ENCODE measurements around the gene SLC44A2.

SLC44A2 gene

DNA sequence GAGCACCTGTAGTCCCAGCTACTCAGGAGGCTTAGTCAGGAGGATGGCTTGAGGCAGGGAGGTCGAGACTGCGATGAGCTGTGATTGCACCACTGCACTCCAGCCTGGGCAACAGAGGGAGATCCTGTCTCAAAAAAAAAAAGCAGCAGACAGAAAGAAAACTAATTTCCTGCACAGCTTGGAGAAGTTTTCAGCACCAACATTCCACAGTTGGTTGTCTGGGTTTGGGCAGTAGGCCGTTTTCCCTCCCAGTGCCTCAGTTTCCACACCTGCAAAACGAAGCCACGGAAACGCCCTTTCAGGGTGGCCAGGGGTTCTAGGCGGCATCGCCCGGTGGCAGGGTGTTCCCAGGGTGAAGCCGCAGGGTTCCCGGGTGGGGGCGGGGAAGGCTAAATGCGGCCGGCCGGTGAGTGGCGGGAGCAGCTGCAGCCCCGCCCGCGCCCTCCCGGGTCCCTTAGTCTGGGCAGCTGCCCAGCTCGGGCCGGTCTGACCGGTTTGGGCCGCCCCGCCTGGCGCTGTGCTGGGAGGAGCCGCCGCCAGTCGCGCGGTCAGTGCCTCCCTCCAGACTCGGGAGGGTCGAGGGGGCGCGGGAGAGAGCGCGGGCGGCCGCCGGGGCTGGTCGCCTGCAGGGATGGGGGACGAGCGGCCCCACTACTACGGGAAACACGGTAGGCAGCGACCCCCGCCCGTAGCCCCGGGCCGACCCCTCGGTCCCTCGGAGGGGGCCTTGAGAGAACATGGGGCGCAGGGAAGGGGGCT, at the start of gene SLC44A2:
Gene SLC44A2 (plus strand): TSS at position 551 of the 759 bp plus-strand sequence. CDS start 81 bp downstream, at position 632.
- Histone ChIP-seq H3K4me1 (ENCODE audit: control insufficient read depth, insufficient read depth, low read length) (peaks cover 7% of the 10 kb centered on the region), H3K4me3 (ENCODE audit: low read length) (peak within 1 kb of the TSS; percentile 82), H3K9me3 (ENCODE audit: control insufficient read depth, low read length) (no peaks in the 10 kb centered on the region), H3K9ac (ENCODE audit: low read length) (peak within 1 kb of the TSS; percentile 78), H3K36me3 (ENCODE audit: control insufficient read depth, insufficient read depth, low read length, severe bottlenecking) (peaks cover 6% of the 10 kb centered on the region), H3K27me3 (replicated peaks; ENCODE audit: control insufficient read depth, insufficient read depth, low read length) (no peaks in the 10 kb centered on the region)
- peak; percentile 90 for DNase-seq (ENCODE audit: low read depth)

- DNase-seq (ENCODE audit: low read depth) = no peak
- H3K4me1 ChIP-seq (ENCODE audit: control insufficient read depth, insufficient read depth, low read length) = peaks cover 4% of the 10 kb centered on the region
- no peaks in the 10 kb centered on the region for H3K36me3 ChIP-seq (ENCODE audit: control insufficient read depth, insufficient read depth, low read length, severe bottlenecking)
- no peak overlapping the region for H3K9ac ChIP-seq (ENCODE audit: low read length)
- no peaks in the 10 kb centered on the region for H3K9me3 ChIP-seq (ENCODE audit: control insufficient read depth, low read length)
- peaks cover 6% of the 10 kb centered on the region for H3K27me3 ChIP-seq (replicated peaks; ENCODE audit: control insufficient read depth, insufficient read depth, low read length)
- no peak overlapping the region for H3K4me3 ChIP-seq (ENCODE audit: low read length)
Observed at GRCh38 chr19:10577951-10578350, 47.4 kb upstream of the SLC44A2 start.

DNA sequence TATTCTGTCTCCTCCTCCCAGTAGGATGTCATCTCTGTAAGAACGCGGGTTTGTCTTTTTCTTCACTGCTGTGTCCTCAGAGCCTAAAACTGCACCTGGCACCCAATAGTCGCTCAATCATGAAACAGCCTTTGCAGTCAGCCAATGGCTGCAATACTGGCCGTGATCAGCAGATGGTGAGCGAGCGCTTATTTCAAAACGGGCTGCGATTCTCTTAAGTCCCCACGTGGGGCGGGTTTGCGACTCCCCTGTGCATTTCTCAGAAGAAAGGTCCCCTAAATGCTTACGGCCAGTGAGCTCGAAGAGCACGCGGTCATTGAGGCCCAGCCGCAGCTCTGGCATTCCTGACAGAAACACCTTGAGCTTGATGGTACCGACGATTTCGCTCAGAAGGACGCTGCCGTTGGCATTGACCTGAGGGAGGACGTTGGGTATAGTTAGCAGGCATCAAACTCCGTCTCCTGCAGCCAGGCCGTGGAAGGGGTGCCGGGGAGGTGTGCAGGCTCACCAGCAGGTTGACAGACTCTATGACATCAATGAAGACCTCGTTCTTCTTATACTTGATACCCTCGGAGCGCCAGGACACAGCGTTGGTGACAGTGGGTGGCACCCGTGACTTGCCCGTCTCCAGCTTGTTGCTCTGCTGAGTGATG, 44.2 kb upstream of the SLC44A2 start:
- H3K9ac ChIP-seq (ENCODE audit: low read length) = no peak overlapping the region
- peak; percentile 98 for DNase-seq (ENCODE audit: low read depth)
- no peaks in the 10 kb centered on the region for H3K36me3 ChIP-seq (ENCODE audit: control insufficient read depth, insufficient read depth, low read length, severe bottlenecking)
- peaks cover 4% of the 10 kb centered on the region for H3K4me1 ChIP-seq (ENCODE audit: control insufficient read depth, insufficient read depth, low read length)
- H3K4me3 ChIP-seq (ENCODE audit: low read length) = no peak overlapping the region
- peaks cover 6% of the 10 kb centered on the region for H3K27me3 ChIP-seq (replicated peaks; ENCODE audit: control insufficient read depth, insufficient read depth, low read length)
- no peaks in the 10 kb centered on the region for H3K9me3 ChIP-seq (ENCODE audit: control insufficient read depth, low read length)

- Histone ChIP-seq H3K4me1 (ENCODE audit: control insufficient read depth, insufficient read depth, low read length) (peaks cover 4% of the 10 kb centered on the region), H3K27me3 (replicated peaks; ENCODE audit: control insufficient read depth, insufficient read depth, low read length) (peaks cover 10% of the 10 kb centered on the region), H3K9ac (ENCODE audit: low read length) (no peak overlapping the region), H3K9me3 (ENCODE audit: control insufficient read depth, low read length) (no peaks in the 10 kb centered on the region), H3K36me3 (ENCODE audit: control insufficient read depth, insufficient read depth, low read length, severe bottlenecking) (no peaks in the 10 kb centered on the region), H3K4me3 (ENCODE audit: low read length) (no peak overlapping the region)
- no peak for DNase-seq (ENCODE audit: low read depth)
Observed at GRCh38 chr19:10582091-10582490, 43.3 kb upstream of the SLC44A2 start.

- no peak overlapping the region for H3K4me3 ChIP-seq (ENCODE audit: low read length)
- H3K9ac ChIP-seq (ENCODE audit: low read length) = no peak overlapping the region
- no peak for DNase-seq (ENCODE audit: low read depth)
- H3K4me1 ChIP-seq (ENCODE audit: control insufficient read depth, insufficient read depth, low read length) = peaks cover 4% of the 10 kb centered on the region
- peaks cover 22% of the 10 kb centered on the region for H3K27me3 ChIP-seq (replicated peaks; ENCODE audit: control insufficient read depth, insufficient read depth, low read length)
- H3K9me3 ChIP-seq (ENCODE audit: control insufficient read depth, low read length) = no peaks in the 10 kb centered on the region
- H3K36me3 ChIP-seq (ENCODE audit: control insufficient read depth, insufficient read depth, low read length, severe bottlenecking) = no peaks in the 10 kb centered on the region
Observed at GRCh38 chr19:10583036-10583776, 42.1 kb upstream of the SLC44A2 start.

- Histone ChIP-seq H3K27me3 (replicated peaks; ENCODE audit: control insufficient read depth, insufficient read depth, low read length) (peaks cover 21% of the 10 kb centered on the region), H3K4me3 (ENCODE audit: low read length) (no peak overlapping the region), H3K9me3 (ENCODE audit: control insufficient read depth, low read length) (no peaks in the 10 kb centered on the region), H3K4me1 (ENCODE audit: control insufficient read depth, insufficient read depth, low read length) (peaks cover under 1% of the 10 kb centered on the region), H3K36me3 (ENCODE audit: control insufficient read depth, insufficient read depth, low read length, severe bottlenecking) (no peaks in the 10 kb centered on the region), H3K9ac (ENCODE audit: low read length) (no peak overlapping the region)
- no peak for DNase-seq (ENCODE audit: low read depth)
Observed at GRCh38 chr19:10586396-10586795, 39.0 kb upstream of the SLC44A2 start.

DNA sequence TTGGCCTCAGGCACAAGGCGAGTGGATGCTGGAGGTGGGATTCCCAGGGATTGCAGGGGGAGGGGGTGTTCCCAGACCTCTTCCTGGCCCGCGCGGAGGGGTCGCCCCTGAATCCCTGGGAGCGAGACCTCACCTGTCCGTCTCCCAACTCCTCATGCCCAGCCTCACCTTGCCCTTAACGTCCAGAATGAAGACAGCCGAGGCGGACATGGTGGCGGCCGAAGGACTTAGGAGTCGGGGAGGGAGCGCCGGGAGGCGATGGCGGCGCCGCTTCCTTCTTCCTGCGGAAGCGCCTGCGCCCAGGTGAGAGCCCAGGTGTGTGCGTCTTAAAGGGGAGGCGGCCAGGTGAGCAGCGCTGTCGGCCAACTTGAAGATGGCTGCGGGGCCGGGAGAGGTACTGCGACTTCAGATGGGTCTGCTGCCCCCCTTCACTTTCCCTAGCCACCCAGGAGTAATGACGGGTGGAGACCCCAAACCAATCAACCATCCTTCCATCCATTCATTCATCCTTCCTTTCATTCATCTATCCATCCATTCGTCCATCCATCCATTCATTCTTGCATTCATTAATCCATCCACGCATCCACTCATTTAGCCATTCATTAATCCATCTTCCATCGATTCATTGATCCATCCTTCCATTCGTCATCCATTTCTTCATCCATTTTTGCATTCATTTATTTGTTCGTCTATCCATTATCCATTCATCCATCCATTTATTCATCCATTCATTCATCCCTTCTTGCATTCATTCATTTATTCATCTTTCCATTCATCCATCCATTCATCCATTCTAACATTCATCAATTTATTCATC, 38.1 kb upstream of the SLC44A2 start, which contains the start of gene AP1M2:
Gene AP1M2 (minus strand): TSS at position 291 of the 817 bp plus-strand sequence. CDS start 81 bp downstream, at position 210.
- H3K9ac ChIP-seq (ENCODE audit: low read length) = no peak within 1 kb of the TSS
- H3K4me3 ChIP-seq (ENCODE audit: low read length) = no peak within 1 kb of the TSS
- H3K36me3 ChIP-seq (ENCODE audit: control insufficient read depth, insufficient read depth, low read length, severe bottlenecking) = no peaks in the 10 kb centered on the region
- H3K4me1 ChIP-seq (ENCODE audit: control insufficient read depth, insufficient read depth, low read length) = no peaks in the 10 kb centered on the region
- H3K27me3 ChIP-seq (replicated peaks; ENCODE audit: control insufficient read depth, insufficient read depth, low read length) = peaks cover 16% of the 10 kb centered on the region
- H3K9me3 ChIP-seq (ENCODE audit: control insufficient read depth, low read length) = no peaks in the 10 kb centered on the region
- DNase-seq (ENCODE audit: low read depth) = no peak

GRCh38 chr19:10587839-10588150, 37.6 kb upstream of the SLC44A2 start:
- no peaks in the 10 kb centered on the region for H3K4me1 ChIP-seq (ENCODE audit: control insufficient read depth, insufficient read depth, low read length)
- H3K4me3 ChIP-seq (ENCODE audit: low read length) = no peak overlapping the region
- DNase-seq (ENCODE audit: low read depth) = no peak
- H3K27me3 ChIP-seq (replicated peaks; ENCODE audit: control insufficient read depth, insufficient read depth, low read length) = peaks cover 16% of the 10 kb centered on the region
- no peaks in the 10 kb centered on the region for H3K9me3 ChIP-seq (ENCODE audit: control insufficient read depth, low read length)
- no peak overlapping the region for H3K9ac ChIP-seq (ENCODE audit: low read length)
- no peaks in the 10 kb centered on the region for H3K36me3 ChIP-seq (ENCODE audit: control insufficient read depth, insufficient read depth, low read length, severe bottlenecking)

GRCh38 chr19:10593148-10593547, 32.2 kb upstream of the SLC44A2 start:
- Histone ChIP-seq H3K9me3 (ENCODE audit: control insufficient read depth, low read length) (no peaks in the 10 kb centered on the region), H3K4me3 (ENCODE audit: low read length) (no peak overlapping the region), H3K27me3 (replicated peaks; ENCODE audit: control insufficient read depth, insufficient read depth, low read length) (peaks cover 5% of the 10 kb centered on the region), H3K4me1 (ENCODE audit: control insufficient read depth, insufficient read depth, low read length) (peaks cover 11% of the 10 kb centered on the region), H3K9ac (ENCODE audit: low read length) (no peak overlapping the region), H3K36me3 (ENCODE audit: control insufficient read depth, insufficient read depth, low read length, severe bottlenecking) (no peaks in the 10 kb centered on the region)
- no peak for DNase-seq (ENCODE audit: low read depth)

- Histone ChIP-seq H3K4me3 (ENCODE audit: low read length) (no peak overlapping the region), H3K4me1 (ENCODE audit: control insufficient read depth, insufficient read depth, low read length) (peaks cover 11% of the 10 kb centered on the region), H3K9ac (ENCODE audit: low read length) (peak overlapping the region; percentile 75), H3K36me3 (ENCODE audit: control insufficient read depth, insufficient read depth, low read length, severe bottlenecking) (no peaks in the 10 kb centered on the region), H3K9me3 (ENCODE audit: control insufficient read depth, low read length) (no peaks in the 10 kb centered on the region), H3K27me3 (replicated peaks; ENCODE audit: control insufficient read depth, insufficient read depth, low read length) (peaks cover 6% of the 10 kb centered on the region)
- peak; percentile 83 for DNase-seq (ENCODE audit: low read depth)
Observed at GRCh38 chr19:10593820-10594637, 31.3 kb upstream of the SLC44A2 start.

All from adipocyte (in vitro differentiated cells).